Mesodermal cell (in vitro differentiated cells): ENCODE results near the gene BIRC6. TPM values are rescaled to one million over a fixed set of nuclear protein-coding genes. Genes with fewer than 3 reads are reported as not detected.
"Not testable (repeated sequence)": the region's sequence is repeated elsewhere in the genome, so short reads cannot be mapped to it uniquely, and the experiment has no call there.

ENCODE experiments used
- H3K27ac ChIP-seq: 2 replicates; pipeline ENCODE4 v1.7.0; 2013; ENCODE audit warnings: mild to moderate bottlenecking, low read depth, low read length, moderate library complexity; ENCODE audit not compliant: severe bottlenecking
- H3K36me3 ChIP-seq: 2 replicates; pipeline ENCODE4 v1.7.1; 2013; ENCODE audit warnings: mild to moderate bottlenecking, low read length, moderate library complexity; ENCODE audit not compliant: control insufficient read depth, insufficient read depth
- H3K4me1 ChIP-seq: one replicate; pipeline ENCODE4 v1.7.1; 2013; ENCODE audit warnings: mild to moderate bottlenecking, low read length; ENCODE audit not compliant: insufficient read depth, control insufficient read depth, poor library complexity, severe bottlenecking
- H3K4me3 ChIP-seq: 2 replicates; pipeline ENCODE4 v1.7.0; 2013; ENCODE audit warnings: low read length, control low read depth, mild to moderate bottlenecking; ENCODE audit not compliant: insufficient read depth, poor library complexity, severe bottlenecking; ENCODE audit errors: extremely low read depth
- H3K9me3 ChIP-seq: 2 replicates; pipeline ENCODE4 v1.7.1; 2013; ENCODE audit warnings: mild to moderate bottlenecking, low read length, moderate library complexity; ENCODE audit not compliant: control insufficient read depth
- WGBS, 2 experiments: methylation state at CpG; one replicate each; pipeline ENCODE4 v1.1.5; 2013; ENCODE audit warnings: missing lambda C conversion rate in 2 of 2; ENCODE audit not compliant: insufficient coverage in 2 of 2; 5-methylcytosine and 5-hydroxymethylcytosine counted together
- polyA plus RNA-seq, 2 experiments: library from polyadenylated mRNA; stranded (reverse); fragments of 50-300 nt; gene quantifications; one replicate each; pipeline ENCODE4 v1.2.3, GENCODE V29; 2013

BIRC6 gene
- 32.8 TPM for polyA plus RNA-seq (2013, experiment 1 of 2)
- 23.1 TPM for polyA plus RNA-seq (2013, experiment 2 of 2)

- Histone ChIP-seq H3K36me3 (peaks cover 24% of the 10 kb centered on the region), H3K4me1 (peaks cover 3% of the 10 kb centered on the region), H3K4me3 (peak within 1 kb of the TSS; percentile 97), H3K27ac (peak within 1 kb of the TSS; percentile 97), H3K9me3 (peaks cover 1% of the 10 kb centered on the region)
- WGBS, 2 experiments = 0 to 1% methylated on average over 29 to 44 of the region's 76 CpGs
Observed at GRCh38 chr2:32356681-32357317, at the start of gene BIRC6. Gene BIRC6, plus strand, starts transcription at chr2:32357023. Its CDS starts 139 bp downstream, at chr2:32357162.

GRCh38 chr2:32310577-32310976 lies 46.2 kb upstream of the BIRC6 start:
- 96 to 100% methylated on average over 6 of the region's 7 CpGs for WGBS, 2 experiments
- Histone ChIP-seq H3K36me3 (peaks cover 22% of the 10 kb centered on the region), H3K27ac (no peak overlapping the region), H3K4me1 (no peaks in the 10 kb centered on the region), H3K9me3 (no peaks in the 10 kb centered on the region), H3K4me3 (no peak overlapping the region)

GRCh38 chr2:32314886-32315285 lies 41.9 kb upstream of the BIRC6 start:
- Histone ChIP-seq H3K4me1 (no peaks in the 10 kb centered on the region), H3K27ac (no peak overlapping the region), H3K4me3 (no peak overlapping the region), H3K9me3 (no peaks in the 10 kb centered on the region), H3K36me3 (peaks cover 10% of the 10 kb centered on the region)
- WGBS, 2 experiments = no CpG with 5 or more reads among the region's 1 CpG

GRCh38 chr2:32328679-32329078 lies 28.1 kb upstream of the BIRC6 start:
- H3K4me3 ChIP-seq, H3K9me3 ChIP-seq, H3K27ac ChIP-seq, H3K36me3 ChIP-seq, H3K4me1 ChIP-seq: not testable (repeated sequence)
- WGBS, 2 experiments = no CpG with 5 or more reads among the region's 1 CpG

- not testable (repeated sequence) for H3K4me1 ChIP-seq, H3K4me3 ChIP-seq, H3K36me3 ChIP-seq, H3K27ac ChIP-seq, H3K9me3 ChIP-seq
- 89 to 93% methylated on average over 9 to 10 of the region's 14 CpGs for WGBS, 2 experiments
Observed at GRCh38 chr2:32329180-32329980, 27.4 kb upstream of the BIRC6 start.

- no peak overlapping the region for H3K27ac ChIP-seq
- H3K9me3 ChIP-seq = no peaks in the 10 kb centered on the region
- no peak overlapping the region for H3K4me3 ChIP-seq
- 100% methylated on average over 2 of the region's 2 CpGs for WGBS, 2 experiments
- no peaks in the 10 kb centered on the region for H3K36me3 ChIP-seq
- H3K4me1 ChIP-seq = no peaks in the 10 kb centered on the region
Observed at GRCh38 chr2:32330136-32330535, 26.7 kb upstream of the BIRC6 start.

GRCh38 chr2:32342801-32343200 lies 14.0 kb upstream of the BIRC6 start:
- Histone ChIP-seq H3K9me3 (no peaks in the 10 kb centered on the region), H3K4me3 (no peak overlapping the region), H3K27ac (no peak overlapping the region), H3K36me3 (no peaks in the 10 kb centered on the region), H3K4me1 (no peaks in the 10 kb centered on the region)
- WGBS, 2 experiments = 86% methylated on average over 1 of the region's 2 CpGs; no CpG with 5 or more reads in 1 of the 2 experiments

- not testable (repeated sequence) for H3K9me3 ChIP-seq, H3K4me1 ChIP-seq, H3K4me3 ChIP-seq, H3K27ac ChIP-seq, H3K36me3 ChIP-seq
- 100% methylated on average over 2 to 3 of the region's 3 CpGs for WGBS, 2 experiments
Observed at GRCh38 chr2:32350797-32351196, 6.0 kb upstream of the BIRC6 start.

GRCh38 chr2:32355976-32356680 lies 695 bp upstream of the BIRC6 start:
- peak overlapping the region; percentile 97 for H3K4me3 ChIP-seq
- H3K4me1 ChIP-seq = peaks cover 3% of the 10 kb centered on the region
- 0 to 3% methylated on average over 5 of the region's 10 CpGs for WGBS, 2 experiments
- peak overlapping the region; percentile 97 for H3K27ac ChIP-seq
- H3K36me3 ChIP-seq = peaks cover 17% of the 10 kb centered on the region
- no peaks in the 10 kb centered on the region for H3K9me3 ChIP-seq

- WGBS, 2 experiments = 0 to 1% methylated on average over 38 to 44 of the region's 65 CpGs
Observed at GRCh38 chr2:32357318-32358110, 691 bp downstream of the BIRC6 start.

More at GRCh38 chr2:32357318-32358110, 691 bp downstream of the BIRC6 start:
- H3K4me3 ChIP-seq = peak overlapping the region; percentile 97
- peaks cover 29% of the 10 kb centered on the region for H3K36me3 ChIP-seq
- peak overlapping the region; percentile 97 for H3K27ac ChIP-seq
- peaks cover 3% of the 10 kb centered on the region for H3K4me1 ChIP-seq
- H3K9me3 ChIP-seq = peaks cover 3% of the 10 kb centered on the region
